Suppressor macrophage (primary cell): ENCODE data around the gene TPRN.
A peak's percentile ranks its signal among the peaks of the same experiment; 100 is the strongest.

Experiments
- DNase-seq, 4 experiments: peaks; one replicate each; pipeline ENCODE4 v3.0.0-alpha.2; 2020 to 2022

The TPRN gene

GRCh38 chr9:137171149-137171900 lies 29.2 kb downstream of the TPRN start:
- no peak for DNase-seq

GRCh38 chr9:137170486-137171148 lies 29.9 kb downstream of the TPRN start:
- no peak for DNase-seq

GRCh38 chr9:137169896-137170358 lies 30.6 kb downstream of the TPRN start, which contains the start of gene LRRC26:
Gene LRRC26 (minus strand): TSS chr9:137170051. CDS start chr9:137169943, 108 bp downstream.
- no peak for DNase-seq

GRCh38 chr9:137168904-137169856 lies 31.4 kb downstream of the TPRN start:
- peak in 3 of 4 experiments; percentile 23 to 52 (median 27) for DNase-seq

- no peak for DNase-seq
Measured at GRCh38 chr9:137168573-137168903, 32.0 kb downstream of the TPRN start.

GRCh38 chr9:137167747-137168572 lies 32.6 kb downstream of the TPRN start:
- DNase-seq: peak in 2 of 4 experiments; percentile 15 to 38

GRCh38 chr9:137167277-137167746 lies 33.2 kb downstream of the TPRN start:
- DNase-seq: no peak

- DNase-seq: no peak
Measured at GRCh38 chr9:137166380-137167229, 33.9 kb downstream of the TPRN start.

- no peak for DNase-seq
Measured at GRCh38 chr9:137165250-137165836, 35.2 kb downstream of the TPRN start.

GRCh38 chr9:137164370-137165249 lies 35.9 kb downstream of the TPRN start:
- no peak for DNase-seq

- no peak for DNase-seq
Measured at GRCh38 chr9:137163805-137164204, 36.7 kb downstream of the TPRN start.

GRCh38 chr9:137163365-137163715 lies 37.2 kb downstream of the TPRN start:
- peak in 3 of 4 experiments; percentile 10 to 35 (median 26) for DNase-seq

GRCh38 chr9:137162505-137163364 lies 37.8 kb downstream of the TPRN start:
- DNase-seq: peak in 3 of 4 experiments; percentile 13 to 32 (median 22)

- DNase-seq: no peak
Measured at GRCh38 chr9:137161558-137162486, 38.7 kb downstream of the TPRN start.

- no peak for DNase-seq
Measured at GRCh38 chr9:137160716-137161557, 39.6 kb downstream of the TPRN start.

- DNase-seq: no peak
Measured at GRCh38 chr9:137160054-137160425, 40.5 kb downstream of the TPRN start.
